Activated CD4-positive, alpha-beta T cell treated with anti-CD3 and anti-CD28 coated beads, Interleukin-2, Interleukin-6, amounts not matched to agents 100 ng/mL and 50 ng/mL, durations not matched to agents 16 hours and 8 hours (primary cell): ENCODE data around the gene MYBL2.

Experiments used
- DNase-seq: peaks from one replicate; pipeline ENCODE4 v3.0.0-alpha.2; 2020

The MYBL2 gene

DNA sequence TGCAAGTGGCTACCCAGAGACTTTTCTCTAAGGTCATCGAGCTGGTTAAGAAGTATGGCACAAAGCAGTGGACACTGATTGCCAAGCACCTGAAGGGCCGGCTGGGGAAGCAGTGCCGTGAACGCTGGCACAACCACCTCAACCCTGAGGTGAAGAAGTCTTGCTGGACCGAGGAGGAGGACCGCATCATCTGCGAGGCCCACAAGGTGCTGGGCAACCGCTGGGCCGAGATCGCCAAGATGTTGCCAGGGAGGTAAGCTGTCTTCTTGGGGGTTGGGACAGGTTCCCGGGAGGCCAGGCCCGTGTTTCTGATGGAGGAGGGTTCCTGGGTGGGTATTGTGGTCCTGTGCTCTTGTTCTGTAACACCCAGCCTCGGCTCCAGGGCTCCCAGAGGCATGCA lies 19.9 kb downstream of the MYBL2 start:
- DNase-seq, result no peak

DNA sequence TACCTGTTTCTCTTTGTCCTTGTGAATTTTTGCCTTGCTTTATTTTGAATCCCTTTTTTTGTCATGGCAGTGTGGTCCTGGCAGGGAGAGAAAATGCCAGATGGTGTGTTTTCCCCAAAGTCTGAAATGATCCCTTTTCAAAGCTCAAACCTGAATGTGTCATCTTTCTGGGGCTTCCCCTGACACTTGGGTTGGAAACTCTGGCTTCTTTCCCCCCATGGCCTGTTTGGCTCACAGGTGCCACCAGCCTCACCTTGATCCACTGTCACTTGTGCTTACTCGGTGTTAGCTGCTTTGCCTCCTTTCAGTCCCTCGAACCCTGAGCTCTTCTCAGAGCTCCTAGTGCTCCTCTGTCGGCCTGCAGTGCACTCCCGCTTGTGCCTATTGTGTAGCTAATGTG lies 22.3 kb downstream of the MYBL2 start:
- no peak for DNase-seq

DNA sequence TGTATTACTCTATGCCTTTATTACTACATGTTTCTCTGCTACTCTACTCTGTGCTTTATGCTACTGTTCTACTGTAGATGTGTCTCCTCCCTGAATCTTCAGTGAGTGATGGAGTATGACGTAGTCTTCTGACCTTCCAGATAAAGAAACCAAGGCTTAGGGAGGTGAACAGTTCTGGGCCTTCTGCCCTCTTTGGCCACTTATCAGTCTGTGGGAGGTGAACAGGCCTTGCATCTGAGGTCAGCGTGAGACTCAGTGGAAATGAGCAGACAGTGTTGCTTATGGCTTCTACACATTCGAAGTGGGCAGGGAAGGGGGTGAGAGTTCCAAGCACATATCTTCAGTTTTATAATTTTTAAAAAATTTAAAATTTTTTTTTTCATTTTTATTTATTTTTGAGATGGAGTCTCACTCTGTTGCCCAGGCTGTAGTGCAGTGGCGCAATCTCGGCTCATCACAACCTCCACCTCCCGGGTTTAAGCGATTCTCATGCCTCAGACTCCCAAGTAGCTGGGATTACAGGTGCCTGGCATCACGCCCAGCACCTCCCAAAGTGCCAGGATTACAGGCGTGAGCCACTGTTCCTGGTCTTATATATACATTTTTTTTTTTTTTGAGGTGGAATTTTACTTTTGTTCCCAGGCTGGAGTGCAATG lies 24.2 kb downstream of the MYBL2 start:
- DNase-seq, result no peak

DNA sequence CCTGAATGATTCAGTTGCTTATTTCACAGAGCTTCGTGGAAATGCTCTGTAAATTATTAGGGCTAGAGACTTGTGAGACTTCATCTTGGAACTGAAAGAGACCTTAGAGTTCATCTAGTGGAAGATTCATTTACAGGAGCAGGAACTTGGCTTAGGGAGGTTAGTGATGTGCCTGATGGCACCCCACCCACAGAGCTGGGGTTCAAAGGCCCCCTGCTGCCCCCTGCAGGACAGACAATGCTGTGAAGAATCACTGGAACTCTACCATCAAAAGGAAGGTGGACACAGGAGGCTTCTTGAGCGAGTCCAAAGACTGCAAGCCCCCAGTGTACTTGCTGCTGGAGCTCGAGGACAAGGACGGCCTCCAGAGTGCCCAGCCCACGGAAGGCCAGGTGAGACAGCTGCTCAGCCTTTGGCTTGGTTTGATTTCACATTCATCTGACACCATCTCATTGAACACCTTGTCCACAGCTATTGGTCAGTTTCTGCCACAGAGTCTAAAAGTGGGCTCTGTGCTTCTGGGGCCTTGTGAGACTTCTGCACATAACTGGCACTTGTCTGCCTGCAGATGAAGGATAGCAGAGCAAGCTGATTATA lies 25.1 kb downstream of the MYBL2 start:
- peak; percentile 65 for DNase-seq

DNA sequence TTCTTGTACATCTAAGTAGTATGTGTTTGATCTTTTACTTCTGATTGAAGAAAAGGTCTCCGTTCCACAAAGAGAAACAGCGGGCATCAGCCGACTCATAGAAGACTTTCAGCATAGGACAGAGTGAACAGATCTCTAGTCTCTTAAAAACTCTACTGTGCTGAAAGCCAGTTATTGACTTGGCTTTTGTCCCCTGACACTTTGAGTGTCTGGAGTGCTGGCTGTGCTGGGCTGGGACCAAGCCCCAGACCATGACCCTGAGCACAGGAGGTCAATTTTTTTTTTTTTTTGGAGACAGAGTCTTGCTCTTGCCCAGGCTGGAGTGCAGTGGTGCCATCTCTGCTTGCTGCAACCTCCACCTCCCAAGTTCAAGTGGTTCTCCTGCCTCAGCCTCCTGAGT lies 27.8 kb downstream of the MYBL2 start:
- no peak for DNase-seq

DNA sequence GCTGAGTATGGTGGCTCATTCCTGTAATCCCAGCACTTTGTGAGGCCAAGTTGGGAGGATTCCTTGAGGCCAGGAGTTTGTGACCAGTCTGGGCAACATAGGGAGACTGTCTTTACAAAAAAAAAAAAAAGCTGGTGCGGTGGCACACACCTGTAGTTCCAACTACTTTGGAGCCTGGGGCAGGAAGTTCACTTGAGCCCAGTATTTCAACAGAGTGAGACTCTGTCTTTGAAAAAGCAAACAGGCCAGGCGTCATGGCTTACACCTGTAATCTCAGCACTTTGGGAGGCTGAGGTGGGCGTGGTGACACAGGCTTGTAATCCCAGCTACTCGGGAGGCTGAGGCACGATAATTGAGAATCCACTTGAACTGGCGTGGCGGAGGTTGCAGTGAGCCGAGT lies 28.7 kb downstream of the MYBL2 start:
- no peak for DNase-seq

DNA sequence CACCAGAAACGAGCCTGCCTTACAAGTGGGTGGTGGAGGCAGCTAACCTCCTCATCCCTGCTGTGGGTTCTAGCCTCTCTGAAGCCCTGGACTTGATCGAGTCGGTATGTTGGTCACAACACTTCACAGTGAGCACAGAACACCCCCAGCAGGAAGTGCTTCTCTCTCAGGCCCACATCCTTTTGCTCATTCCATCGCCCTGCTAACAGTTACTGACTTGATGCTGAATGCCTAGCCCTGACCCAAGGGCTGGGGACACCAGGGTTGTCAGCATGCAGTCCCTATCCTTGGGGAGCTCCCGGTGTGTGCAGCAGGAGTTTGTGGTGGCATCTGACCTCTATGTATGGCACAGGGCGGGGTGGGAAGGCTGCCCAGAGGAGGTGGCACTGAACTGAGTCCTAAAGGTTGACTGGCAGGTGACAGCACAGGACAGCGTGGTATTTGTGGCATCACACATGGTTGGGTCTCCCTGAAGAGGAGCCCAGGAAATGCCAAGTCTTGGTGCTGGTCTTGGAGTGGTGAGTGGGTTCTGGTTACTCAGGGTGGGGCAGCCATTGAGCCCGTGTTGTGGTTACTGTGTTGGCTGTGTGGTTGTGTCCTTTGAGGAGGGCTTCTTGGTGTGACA lies 33.1 kb downstream of the MYBL2 start:
- DNase-seq, result no peak

DNA sequence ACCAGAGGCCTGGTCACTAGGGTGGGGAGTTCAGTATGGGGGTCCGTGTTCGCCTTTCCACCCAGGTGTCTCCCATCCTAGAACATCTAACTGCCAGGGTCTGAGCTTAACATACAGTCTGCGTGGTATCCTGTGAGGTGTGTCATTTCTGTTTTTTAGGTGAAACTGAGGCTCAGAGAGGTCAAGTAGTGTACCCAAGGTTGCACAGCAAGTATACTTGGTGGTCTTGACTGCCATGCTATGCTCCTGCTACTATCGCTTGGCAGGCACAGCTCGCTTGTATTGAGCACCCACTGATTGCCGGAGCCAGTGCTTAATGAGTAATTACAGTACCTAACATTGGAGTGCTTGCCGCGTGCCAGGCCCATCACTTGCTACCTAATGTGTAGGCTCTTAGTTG lies 33.7 kb downstream of the MYBL2 start:
- no peak for DNase-seq

DNA sequence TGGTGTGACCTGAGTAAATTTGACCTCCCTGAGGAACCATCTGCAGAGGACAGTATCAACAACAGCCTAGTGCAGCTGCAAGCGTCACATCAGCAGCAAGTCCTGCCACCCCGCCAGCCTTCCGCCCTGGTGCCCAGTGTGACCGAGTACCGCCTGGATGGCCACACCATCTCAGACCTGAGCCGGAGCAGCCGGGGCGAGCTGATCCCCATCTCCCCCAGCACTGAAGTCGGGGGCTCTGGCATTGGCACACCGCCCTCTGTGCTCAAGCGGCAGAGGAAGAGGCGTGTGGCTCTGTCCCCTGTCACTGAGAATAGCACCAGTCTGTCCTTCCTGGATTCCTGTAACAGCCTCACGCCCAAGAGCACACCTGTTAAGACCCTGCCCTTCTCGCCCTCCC lies 35.6 kb downstream of the MYBL2 start:
- no peak for DNase-seq

DNA sequence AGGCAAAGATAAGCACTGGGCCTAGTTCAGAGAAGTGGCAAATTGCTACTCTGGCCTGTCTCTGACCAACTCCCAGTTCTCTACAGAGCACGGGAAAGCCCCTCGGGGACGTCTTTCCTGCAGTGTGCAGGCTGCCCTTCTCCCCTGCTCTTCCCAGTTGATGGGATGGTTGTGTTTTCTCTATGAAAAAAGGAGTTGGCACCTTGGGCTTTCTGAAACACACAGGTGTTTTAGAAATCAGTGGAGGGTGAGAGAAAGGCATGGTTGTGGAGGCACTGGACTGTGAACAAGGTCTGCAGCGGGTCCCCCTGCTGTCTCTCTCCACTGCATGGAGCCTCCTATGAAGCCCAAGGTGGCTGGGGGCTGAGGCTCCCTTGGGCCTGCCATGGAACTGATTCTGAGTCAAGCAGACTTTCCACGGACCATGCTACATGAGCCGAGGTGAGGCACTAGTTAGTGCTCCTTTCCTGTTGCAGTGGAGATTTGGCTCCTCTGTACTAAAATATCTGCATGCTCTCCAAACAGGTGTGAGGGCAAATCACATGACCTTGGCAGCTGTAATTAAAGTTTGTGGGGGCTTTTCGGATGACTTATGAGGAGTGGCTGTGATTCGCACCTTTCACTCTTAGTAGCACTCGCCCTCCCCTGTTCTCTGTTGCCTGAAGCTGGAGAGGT lies 43.6 kb downstream of the MYBL2 start:
- no peak for DNase-seq

DNA sequence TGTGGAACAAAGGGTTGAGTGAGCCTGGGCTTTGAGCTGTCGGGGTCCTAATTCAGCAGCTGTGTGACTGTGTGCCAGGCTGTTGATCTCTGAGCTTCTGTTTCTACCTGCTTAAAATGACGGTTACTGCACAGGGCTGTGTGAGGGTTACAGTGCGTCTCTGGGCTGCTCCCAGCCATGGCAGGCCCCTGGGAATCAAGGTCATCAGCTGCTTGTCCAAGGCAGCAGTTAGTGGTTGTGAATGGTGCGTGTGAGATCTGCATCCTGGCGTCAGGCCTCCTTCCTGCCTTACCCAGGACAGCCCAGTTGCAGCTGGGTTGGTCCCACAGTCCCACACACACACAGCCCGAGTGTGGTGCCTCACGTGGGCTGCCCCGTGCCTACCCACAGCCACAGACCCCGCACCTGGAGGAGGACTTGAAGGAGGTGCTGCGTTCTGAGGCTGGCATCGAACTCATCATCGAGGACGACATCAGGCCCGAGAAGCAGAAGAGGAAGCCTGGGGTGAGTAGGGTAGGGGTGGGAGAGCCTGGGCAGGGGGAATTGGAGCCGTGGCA lies 44.3 kb downstream of the MYBL2 start:
- no peak for DNase-seq

DNA sequence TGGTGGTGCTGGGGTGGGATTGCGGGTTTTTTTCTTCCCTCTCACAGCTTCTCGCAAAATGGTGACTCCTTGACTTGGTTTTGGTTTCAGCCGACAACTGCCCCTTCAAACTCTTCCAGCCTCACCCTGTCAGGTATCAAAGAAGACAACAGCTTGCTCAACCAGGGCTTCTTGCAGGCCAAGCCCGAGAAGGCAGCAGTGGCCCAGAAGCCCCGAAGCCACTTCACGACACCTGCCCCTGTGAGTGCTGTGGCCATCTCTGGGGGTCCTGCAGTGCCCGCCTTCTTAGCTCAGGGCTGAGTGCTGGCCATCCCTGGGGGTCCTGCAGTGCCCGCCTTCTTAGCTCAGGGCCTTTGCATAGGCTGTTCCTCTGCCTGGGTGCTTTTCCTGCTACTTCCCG lies 48.1 kb downstream of the MYBL2 start:
- DNase-seq, result no peak

DNA sequence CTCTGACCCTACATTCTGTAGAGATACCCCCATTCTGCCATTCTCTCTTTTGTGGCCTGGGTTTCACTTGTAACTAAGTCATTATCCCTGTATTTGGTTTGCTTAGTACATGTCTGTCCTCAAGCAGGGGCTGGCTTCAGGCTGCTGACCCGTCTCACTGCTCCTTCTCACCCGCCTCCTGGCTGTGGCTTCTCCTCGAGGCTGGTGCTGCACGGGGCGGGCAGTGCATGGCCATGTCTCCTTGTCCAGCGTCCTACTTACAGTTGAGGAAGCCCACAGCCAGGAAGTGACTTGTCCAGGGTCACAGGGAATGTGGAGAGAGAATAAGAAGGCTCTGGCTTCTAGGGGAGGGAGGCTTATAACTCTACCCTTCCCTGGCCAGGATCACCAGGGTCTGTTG lies 48.6 kb downstream of the MYBL2 start:
- DNase-seq, result no peak

DNA sequence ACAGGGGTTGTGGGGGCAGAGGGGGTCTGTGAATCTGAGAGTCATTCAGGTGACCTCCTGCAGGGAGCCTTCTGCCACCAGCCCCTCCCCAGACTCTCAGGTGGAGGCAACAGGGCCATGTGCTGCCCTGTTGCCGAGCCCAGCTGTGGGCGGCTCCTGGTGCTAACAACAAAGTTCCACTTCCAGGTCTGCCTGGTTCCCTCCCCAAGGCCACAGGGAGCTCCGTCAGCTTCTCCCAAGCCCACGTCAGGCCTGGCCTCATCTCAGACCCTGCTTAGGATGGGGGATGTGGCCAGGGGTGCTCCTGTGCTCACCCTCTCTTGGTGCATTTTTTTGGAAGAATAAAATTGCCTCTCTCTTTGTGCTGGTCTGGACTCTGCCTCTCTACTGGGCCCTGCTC lies 49.2 kb downstream of the MYBL2 start:
- DNase-seq, result no peak

DNA sequence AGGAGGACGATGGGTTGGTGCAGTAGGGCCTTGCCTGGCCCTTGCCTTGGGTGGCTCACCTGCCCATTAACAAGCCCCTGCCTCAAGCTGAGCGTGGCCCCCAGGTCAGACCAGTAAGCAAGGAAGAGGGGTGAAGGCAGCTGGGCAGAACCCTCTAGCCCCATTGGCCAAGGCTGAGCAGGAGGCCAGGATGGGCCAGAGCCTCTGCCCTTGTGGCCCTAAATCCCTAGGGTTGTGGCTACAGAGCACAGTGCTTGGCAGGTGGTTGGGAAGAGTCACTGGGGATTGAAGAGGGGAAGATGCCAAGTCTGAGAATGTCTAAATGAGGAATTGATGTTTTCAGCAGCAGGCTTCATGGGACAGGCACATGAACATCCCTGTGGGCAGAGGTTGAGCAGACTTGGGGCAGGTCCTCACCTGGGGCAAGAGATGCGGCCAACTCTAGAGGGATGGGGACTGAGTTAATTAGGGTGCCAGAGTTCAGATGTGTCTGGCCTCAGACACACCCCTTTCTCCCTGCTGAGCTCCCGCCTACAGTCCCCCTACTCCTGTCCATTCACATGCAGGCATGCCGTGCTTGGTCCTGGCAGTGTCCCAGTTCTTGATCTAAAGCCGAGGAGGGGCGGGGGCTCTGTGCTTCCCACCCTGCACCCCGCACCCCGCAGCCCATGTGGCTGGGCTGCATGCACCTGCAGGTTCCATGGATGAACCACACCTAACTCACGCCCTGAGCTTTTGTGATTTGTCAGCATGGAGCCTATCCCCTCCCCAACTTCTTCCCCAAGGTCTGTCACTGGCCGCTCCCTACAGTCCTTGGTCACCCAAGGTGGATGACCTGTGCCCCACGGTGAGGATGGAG lies 50.1 kb downstream of the MYBL2 start:
- DNase-seq, result no peak

DNA sequence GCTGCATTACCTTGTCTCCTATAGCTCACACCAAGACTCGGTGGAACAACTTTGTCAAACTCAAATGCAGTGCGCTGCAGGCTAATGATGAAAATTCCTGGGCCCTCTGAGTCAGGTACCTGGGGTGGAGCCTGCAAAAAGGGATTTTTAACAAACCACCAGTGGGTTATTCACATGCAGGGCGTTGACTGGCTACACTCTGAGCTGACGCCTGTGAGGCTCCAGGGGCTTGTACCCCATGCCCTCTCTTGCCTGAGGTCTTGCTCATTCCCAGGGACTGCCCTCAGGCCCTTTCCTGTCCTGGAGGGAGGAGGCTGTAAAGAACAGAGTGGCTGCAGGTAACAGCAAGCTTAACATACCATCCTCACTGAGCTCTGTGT lies 50.7 kb downstream of the MYBL2 start:
- no peak for DNase-seq

DNA sequence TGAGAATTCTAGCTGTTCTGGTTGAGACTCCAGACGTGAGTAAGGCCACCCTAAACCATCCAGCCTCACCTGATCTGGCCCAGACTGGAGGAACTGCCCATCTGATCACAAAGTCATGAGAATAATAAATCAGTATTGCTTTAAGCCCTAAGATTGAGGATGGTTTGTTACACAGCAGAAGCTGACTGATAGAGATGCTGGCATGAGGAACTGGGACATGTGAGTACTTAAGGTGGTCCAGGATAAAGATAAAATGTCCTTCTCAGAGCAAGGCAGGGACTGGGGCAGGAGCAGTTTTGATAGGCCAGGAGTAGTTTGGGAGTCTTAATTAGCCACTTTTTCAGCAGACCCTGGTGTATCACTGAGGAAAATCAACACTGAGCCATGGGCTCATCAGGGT lies 53.1 kb downstream of the MYBL2 start:
- no peak for DNase-seq

DNA sequence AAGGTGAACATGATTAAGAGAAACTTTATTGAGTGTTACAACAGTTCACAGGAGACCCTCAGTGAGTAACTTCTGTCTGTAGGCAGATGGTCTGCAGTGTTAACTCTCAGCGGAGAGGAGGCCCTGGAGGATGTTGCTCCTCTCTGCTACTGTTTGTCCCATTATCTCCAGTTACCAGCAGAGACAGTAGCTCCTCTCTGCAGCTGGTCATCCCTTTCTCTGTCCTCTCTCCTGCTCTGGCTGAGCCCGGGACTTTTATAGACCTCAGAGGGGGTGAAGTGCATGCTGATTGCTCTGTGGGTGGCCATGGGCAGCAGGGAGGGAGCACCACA lies 54.1 kb downstream of the MYBL2 start:
- no peak for DNase-seq

DNA sequence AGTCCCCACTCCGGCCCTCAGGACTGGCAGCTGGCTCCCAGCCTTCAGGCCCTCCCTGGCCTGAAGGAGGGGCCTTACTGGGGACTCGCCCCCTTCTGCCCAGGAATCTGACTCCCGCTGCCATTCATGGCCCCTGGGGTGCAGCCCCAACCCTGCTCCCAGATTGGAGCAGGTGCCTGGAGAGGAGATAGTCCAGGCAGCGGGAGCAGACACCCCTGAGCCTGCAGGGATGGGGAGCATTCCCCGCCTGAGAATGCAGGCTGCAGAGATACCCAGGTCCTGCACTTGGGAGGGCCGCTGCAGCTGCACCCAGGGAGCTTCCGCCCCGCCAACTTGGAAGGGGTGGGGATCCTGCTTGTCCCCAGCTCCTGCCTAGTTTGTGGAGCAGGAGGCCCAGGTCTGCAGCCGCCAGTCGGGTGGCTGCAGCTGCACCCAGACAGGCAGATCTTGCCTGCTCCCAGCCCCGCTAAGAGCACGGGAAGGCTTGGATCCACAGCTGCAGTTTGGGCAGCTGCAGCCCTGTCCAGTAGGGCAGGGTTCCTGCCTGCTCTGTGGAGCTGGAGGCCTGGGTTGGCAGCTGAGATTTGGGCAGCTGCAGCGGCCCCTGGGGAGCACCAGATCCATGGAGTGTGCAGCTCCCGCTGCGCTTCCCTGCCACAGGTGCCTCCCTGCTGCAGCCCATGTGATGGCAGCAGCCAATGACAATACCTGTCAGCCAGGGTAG lies 54.7 kb downstream of the MYBL2 start:
- peak; percentile 19 for DNase-seq

DNA sequence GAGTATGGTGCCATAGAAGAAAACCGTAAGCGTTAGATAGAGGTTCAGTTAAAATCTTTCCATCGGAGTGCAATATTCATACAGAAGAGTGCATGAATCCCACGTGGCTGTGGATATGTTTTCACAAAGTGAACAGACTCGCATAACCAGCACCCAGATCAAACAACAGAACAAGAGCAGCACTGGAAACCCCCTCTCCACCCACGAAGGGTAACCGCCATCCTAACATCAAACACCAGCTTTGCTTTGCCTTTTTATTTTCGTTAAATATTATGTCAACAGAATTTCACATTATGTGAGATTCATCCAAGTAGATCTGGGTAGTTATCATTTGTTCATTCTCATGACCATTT lies 55.2 kb downstream of the MYBL2 start:
- peak; percentile 37 for DNase-seq

DNA sequence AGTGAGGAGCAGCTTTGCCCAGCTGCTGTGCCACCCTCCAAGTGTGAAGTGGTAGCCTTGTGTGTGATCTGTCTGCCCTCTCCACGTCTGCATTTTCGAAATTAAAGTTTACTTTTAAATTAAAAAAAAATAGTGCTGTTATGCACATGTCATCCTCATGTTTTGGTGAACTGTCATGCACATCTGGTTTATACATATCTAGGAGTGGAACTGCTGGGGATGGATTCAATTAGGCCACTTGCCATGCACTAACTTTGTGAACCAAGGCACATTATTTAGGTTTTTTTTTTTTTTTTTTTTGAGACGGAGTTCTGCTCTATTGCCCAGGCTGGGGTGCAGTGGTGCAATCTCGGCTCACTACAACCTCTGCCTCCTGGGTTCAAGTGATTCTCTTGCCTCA lies 56.3 kb downstream of the MYBL2 start:
- DNase-seq, result no peak

DNA sequence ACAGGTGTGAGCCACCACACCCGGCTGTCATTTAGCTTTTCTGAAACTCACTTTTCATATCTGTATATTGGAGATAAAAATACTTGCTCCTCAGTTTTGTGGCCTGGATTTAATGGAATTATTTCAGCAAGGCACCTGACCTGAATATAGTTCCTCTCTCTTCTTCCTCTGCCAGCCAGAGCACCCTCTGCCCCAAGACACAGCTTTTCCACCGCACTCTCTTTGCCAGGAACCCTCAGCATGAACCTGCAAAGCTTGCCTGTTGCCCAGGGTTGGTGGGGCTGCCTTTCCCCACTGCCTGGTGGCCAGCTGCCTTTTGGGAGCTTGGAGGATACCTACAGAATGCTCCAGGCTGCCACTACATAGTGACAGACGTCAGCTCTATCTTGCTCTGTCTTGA lies 56.8 kb downstream of the MYBL2 start:
- DNase-seq, result no peak

DNA sequence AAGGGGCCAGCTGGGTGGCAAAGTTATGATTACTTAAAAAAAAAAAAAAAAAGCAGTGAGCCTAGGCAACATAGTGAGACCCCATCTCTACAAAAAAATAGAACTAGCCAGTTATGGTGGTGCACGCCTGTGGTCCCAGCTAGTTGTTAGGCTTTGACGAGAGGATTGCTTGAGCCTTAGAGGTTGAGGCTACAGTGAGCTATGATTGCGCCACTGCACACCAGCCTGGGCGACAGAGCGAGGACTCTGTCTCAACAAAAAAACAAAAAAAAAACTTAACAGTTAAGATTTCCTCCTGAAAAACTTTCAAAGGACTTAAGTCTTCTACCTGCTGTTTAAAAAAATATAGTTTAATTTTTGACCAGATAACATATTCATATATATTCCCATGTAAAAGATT lies 57.5 kb downstream of the MYBL2 start:
- no peak for DNase-seq
